Karpas-422 (cell line): ENCODE measurements around the gene CDK5R2. TPM values are rescaled to one million over a fixed set of nuclear protein-coding genes. Genes with fewer than 3 reads are reported as not detected.

Experiments
- DNase-seq: peaks from one replicate; pipeline ENCODE4 v3.0.0-alpha.2; 2015
- H2AFZ ChIP-seq: fragments of 200-600 bp; sonication (generic); 2 replicates; pipeline ENCODE4 v1.6.1; 2014; ENCODE audit warnings: antibody characterized with exemption, low read length, mixed read lengths
- H3K27ac ChIP-seq: fragments of 200-600 bp; sonication (generic); 2 replicates; pipeline ENCODE4 v1.5.1; 2014; ENCODE audit warnings: mild to moderate bottlenecking, low read length, moderate library complexity
- H3K27me3 ChIP-seq: fragments of 200-600 bp; sonication (generic); 2 replicates; pipeline ENCODE4 v1.6.1; 2014; ENCODE audit warnings: low read length, mixed read lengths
- H3K36me3 ChIP-seq: fragments of 200-600 bp; sonication (generic); 2 replicates; pipeline ENCODE4 v1.6.1; 2014; ENCODE audit warnings: low read length, mixed read lengths; ENCODE audit not compliant: insufficient read depth
- H3K4me1 ChIP-seq: fragments of 200-600 bp; sonication (generic); 2 replicates; pipeline ENCODE4 v1.6.1; 2014; ENCODE audit warnings: mild to moderate bottlenecking, low read length, mixed read lengths
- H3K4me2 ChIP-seq: fragments of 200-600 bp; sonication (generic); 2 replicates; pipeline ENCODE4 v1.6.1; 2014; ENCODE audit warnings: low read length, low read depth, mild to moderate bottlenecking; ENCODE audit not compliant: poor library complexity, severe bottlenecking
- H3K4me3 ChIP-seq: fragments of 200-600 bp; sonication (generic); 2 replicates; pipeline ENCODE4 v1.5.1; 2014; ENCODE audit warnings: mild to moderate bottlenecking, antibody characterized with exemption, low read length, mixed read lengths
- H3K79me2 ChIP-seq: fragments of 200-600 bp; sonication (generic); 2 replicates; pipeline ENCODE4 v1.6.1; 2014; ENCODE audit warnings: mild to moderate bottlenecking, low read length, mixed read lengths
- H3K9ac ChIP-seq: fragments of 200-600 bp; sonication (generic); 2 replicates; pipeline ENCODE4 v1.6.0; 2014; ENCODE audit warnings: low read length
- H3K9me2 ChIP-seq: fragments of 200-600 bp; sonication (generic), shearing (Covaris generic); replicated peaks from 2 replicates; pipeline ENCODE4 v1.6.0; 2014; ENCODE audit warnings: mild to moderate bottlenecking, low read length, moderate library complexity; ENCODE audit not compliant: insufficient read depth
- H3K9me3 ChIP-seq: fragments of 300-700, 200-600 bp; sonication (generic); 2 replicates; pipeline ENCODE4 v1.6.1; 2014; ENCODE audit warnings: low read length, mixed read lengths
- H4K20me1 ChIP-seq: fragments of 200-600 bp; sonication (generic); 2 replicates; pipeline ENCODE4 v1.6.1; 2014; ENCODE audit warnings: mild to moderate bottlenecking, antibody characterized with exemption, low read length, low read depth; ENCODE audit not compliant: insufficient read depth
- total RNA-seq: library from RNA; depleted of rRNA; stranded (reverse); fragments of >200 nt; shearing (Covaris generic); gene quantifications from 2 replicates; pipeline ENCODE4 v1.2.3, GENCODE V29; 2014; ENCODE audit warnings: low replicate concordance

The CDK5R2 gene
- total RNA-seq, 1 experiment from 2014 or later: not detected

DNA sequence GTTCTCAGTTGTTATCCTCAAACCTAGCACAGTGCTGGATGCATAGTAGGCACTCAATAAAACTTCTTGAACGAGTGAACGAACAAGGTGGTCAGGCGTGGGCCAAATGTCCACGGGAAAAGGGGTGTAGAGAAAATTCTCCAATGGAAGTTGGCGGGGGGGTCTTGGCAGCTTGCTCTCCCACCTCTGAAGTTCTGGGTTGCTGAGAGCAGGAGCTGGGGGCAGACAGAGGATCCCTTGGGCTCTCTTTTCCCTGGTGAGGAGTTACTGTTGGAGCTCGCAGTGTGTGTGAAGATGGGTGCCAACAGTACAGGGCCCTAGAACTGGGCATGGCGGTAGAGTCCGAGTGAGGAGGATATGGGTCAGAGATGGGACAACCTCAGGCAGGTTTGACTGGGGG lies 36.1 kb downstream of the CDK5R2 start:
- Histone ChIP-seq H2AFZ (no peak overlapping the region), H3K36me3 (no peaks in the 10 kb centered on the region), H3K9me3 (no peaks in the 10 kb centered on the region), H3K4me3 (no peak overlapping the region), H3K9ac (no peak overlapping the region), H3K27ac (no peak overlapping the region), H3K27me3 (no peaks in the 10 kb centered on the region), H3K79me2 (no peaks in the 10 kb centered on the region), H3K9me2 (no peaks in the 10 kb centered on the region), H4K20me1 (no peaks in the 10 kb centered on the region), H3K4me2 (no peak overlapping the region), H3K4me1 (no peaks in the 10 kb centered on the region)
- DNase-seq: no peak

GRCh38 chr2:218995972-218996711 lies 36.7 kb downstream of the CDK5R2 start:
- Histone ChIP-seq H3K27ac (no peak overlapping the region), H2AFZ (no peak overlapping the region), H3K9me3 (no peaks in the 10 kb centered on the region), H4K20me1 (no peaks in the 10 kb centered on the region), H3K36me3 (no peaks in the 10 kb centered on the region), H3K4me3 (no peak overlapping the region), H3K9ac (no peak overlapping the region), H3K4me2 (peak overlapping the region; percentile 10), H3K27me3 (no peaks in the 10 kb centered on the region), H3K9me2 (no peaks in the 10 kb centered on the region), H3K79me2 (no peaks in the 10 kb centered on the region), H3K4me1 (no peaks in the 10 kb centered on the region)
- DNase-seq: peak; percentile 93

DNA sequence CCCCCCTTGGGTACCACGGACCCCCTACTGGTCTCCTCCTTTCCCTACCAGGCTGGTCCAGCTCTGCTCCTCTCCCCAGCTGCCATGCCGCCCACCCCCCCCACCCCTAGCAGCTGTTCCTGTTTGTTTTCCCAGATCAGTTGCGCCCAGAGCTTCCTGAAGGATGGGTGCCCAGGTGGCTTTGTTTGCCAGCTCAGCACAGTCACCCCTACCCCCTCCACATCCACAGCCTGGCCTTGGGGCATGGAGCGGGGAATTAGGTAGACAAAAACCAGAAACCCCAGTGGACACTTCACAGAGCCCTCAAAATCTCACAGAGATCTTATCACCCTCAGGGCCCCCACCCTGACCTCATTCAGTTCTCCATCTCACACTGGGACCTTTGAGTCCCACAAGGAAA lies 37.5 kb downstream of the CDK5R2 start:
- Histone ChIP-seq H3K9ac (no peak overlapping the region), H3K36me3 (no peaks in the 10 kb centered on the region), H3K4me2 (no peak overlapping the region), H3K4me3 (no peak overlapping the region), H2AFZ (no peak overlapping the region), H3K9me3 (no peaks in the 10 kb centered on the region), H3K4me1 (no peaks in the 10 kb centered on the region), H3K27me3 (no peaks in the 10 kb centered on the region), H4K20me1 (no peaks in the 10 kb centered on the region), H3K79me2 (no peaks in the 10 kb centered on the region), H3K9me2 (no peaks in the 10 kb centered on the region), H3K27ac (no peak overlapping the region)
- DNase-seq: no peak

DNA sequence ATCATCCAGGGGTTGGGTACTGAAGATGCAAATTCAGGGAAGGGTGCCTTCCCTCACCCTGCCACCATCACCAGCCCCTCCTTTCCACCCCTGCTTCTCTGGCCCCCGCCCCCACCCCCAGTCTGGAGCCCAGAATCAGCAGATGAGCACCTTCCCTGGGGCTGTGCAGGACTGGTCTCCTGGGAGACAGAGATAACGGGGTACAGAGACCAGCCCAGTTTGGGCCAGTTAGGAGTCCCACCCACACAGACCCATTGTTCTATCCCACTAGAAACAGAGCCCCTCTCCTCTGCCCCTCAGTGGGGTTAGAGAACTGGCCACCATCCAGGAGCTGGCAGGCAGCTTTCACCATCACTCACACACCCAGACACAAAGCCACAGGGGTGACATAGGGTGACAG lies 38.3 kb downstream of the CDK5R2 start:
- no peak for DNase-seq
- H2AFZ ChIP-seq: no peak overlapping the region
- H3K27me3 ChIP-seq: no peaks in the 10 kb centered on the region

GRCh38 chr2:218998414-218999002 lies 39.0 kb downstream of the CDK5R2 start:
- no peaks in the 10 kb centered on the region for H3K9me3 ChIP-seq
- H4K20me1 ChIP-seq: no peaks in the 10 kb centered on the region
- no peaks in the 10 kb centered on the region for H3K79me2 ChIP-seq
- no peaks in the 10 kb centered on the region for H3K9me2 ChIP-seq
- H2AFZ ChIP-seq: no peak overlapping the region
- H3K36me3 ChIP-seq: no peaks in the 10 kb centered on the region
- no peak overlapping the region for H3K4me2 ChIP-seq
- no peak for DNase-seq
- H3K9ac ChIP-seq: no peak overlapping the region
- no peak overlapping the region for H3K4me3 ChIP-seq
- no peak overlapping the region for H3K27ac ChIP-seq
- H3K27me3 ChIP-seq: no peaks in the 10 kb centered on the region
- H3K4me1 ChIP-seq: no peaks in the 10 kb centered on the region

More for the DNA sequence above, 38.3 kb downstream of the CDK5R2 start:
- Histone ChIP-seq H3K9ac (no peak overlapping the region), H3K27ac (no peak overlapping the region), H4K20me1 (no peaks in the 10 kb centered on the region), H3K9me2 (no peaks in the 10 kb centered on the region), H3K4me1 (no peaks in the 10 kb centered on the region), H3K79me2 (no peaks in the 10 kb centered on the region), H3K4me3 (no peak overlapping the region), H3K36me3 (no peaks in the 10 kb centered on the region), H3K4me2 (no peak overlapping the region), H3K9me3 (no peaks in the 10 kb centered on the region)

DNA sequence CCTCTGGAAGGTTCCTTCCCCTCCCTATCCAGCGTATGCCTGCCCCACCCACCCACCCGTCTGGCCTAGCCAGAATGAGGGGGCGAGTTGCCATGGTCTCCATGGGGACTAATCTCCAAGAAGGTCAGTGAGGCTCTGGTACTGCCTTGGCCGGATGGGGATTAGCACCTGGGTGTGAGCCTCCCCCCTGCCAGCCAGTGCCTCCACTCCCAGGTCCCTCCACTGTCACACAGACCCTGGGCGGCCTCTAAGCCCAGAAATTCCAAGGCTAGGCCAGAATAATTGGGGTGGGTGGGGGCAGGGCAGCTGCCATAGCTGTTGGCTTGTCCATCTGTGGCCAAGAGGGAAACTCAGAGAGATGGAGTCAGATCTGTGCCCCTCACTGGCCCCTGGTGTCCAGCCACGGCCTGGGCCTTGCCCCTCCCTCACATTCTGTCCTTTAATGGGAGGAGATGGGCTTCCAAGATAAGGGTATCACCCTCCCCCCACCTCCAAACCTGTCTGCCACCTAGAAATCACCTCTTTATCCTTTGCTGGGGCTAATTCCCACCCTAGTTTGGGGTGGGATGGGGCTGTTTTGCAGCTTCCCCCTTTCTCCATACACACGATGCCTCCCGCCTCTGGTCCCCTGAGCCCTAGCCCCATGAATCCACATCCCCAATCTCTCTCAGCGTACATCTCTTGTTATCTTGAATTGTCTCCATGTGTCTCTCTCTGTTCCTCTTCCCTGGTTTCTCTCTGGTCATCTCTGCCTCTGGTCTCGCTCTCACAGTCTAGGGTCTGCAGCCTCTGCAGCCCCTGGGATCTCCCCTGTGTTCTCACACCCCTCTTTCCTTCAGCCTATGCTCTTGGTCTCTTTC lies 39.8 kb downstream of the CDK5R2 start:
- no peaks in the 10 kb centered on the region for H3K79me2 ChIP-seq
- H4K20me1 ChIP-seq: no peaks in the 10 kb centered on the region
- H3K9me3 ChIP-seq: no peaks in the 10 kb centered on the region
- no peaks in the 10 kb centered on the region for H3K4me1 ChIP-seq
- DNase-seq: no peak
- no peak overlapping the region for H3K9ac ChIP-seq
- no peaks in the 10 kb centered on the region for H3K27me3 ChIP-seq
- H2AFZ ChIP-seq: no peak overlapping the region
- H3K36me3 ChIP-seq: no peaks in the 10 kb centered on the region
- no peak overlapping the region for H3K4me3 ChIP-seq
- no peak overlapping the region for H3K4me2 ChIP-seq
- no peaks in the 10 kb centered on the region for H3K9me2 ChIP-seq
- no peak overlapping the region for H3K27ac ChIP-seq

- H3K4me2 ChIP-seq: no peak overlapping the region
- H3K27me3 ChIP-seq: no peaks in the 10 kb centered on the region
- no peak for DNase-seq
Observed at GRCh38 chr2:218999881-219000568, 40.6 kb downstream of the CDK5R2 start.

DNA sequence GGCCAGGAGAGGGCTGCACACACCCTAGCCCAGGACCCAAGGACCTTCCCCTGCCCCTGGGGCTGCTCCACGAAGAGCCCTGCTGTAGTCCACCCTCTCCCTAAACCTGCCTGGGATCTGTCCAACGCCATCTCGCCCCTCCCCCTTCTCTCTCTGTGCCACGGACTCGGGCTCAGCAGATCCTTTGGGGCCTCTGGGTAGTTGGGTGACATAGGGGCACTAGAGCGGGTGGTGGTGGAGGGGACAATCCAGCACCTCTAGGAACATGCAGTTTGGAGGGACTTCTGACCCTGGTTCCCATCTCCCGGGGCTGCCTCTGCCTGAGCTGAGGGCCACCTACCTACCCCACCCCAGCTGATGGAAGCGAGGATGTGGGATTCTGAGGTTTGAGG lies 41.1 kb downstream of the CDK5R2 start:
- Histone ChIP-seq H3K27me3 (no peaks in the 10 kb centered on the region), H3K4me2 (no peak overlapping the region), H3K9me2 (no peaks in the 10 kb centered on the region), H3K9me3 (no peaks in the 10 kb centered on the region), H3K9ac (no peak overlapping the region), H3K79me2 (no peaks in the 10 kb centered on the region), H4K20me1 (no peaks in the 10 kb centered on the region), H3K27ac (no peak overlapping the region), H3K4me1 (no peaks in the 10 kb centered on the region), H3K4me3 (no peak overlapping the region), H2AFZ (no peak overlapping the region), H3K36me3 (no peaks in the 10 kb centered on the region)
- DNase-seq: no peak

More at GRCh38 chr2:218999881-219000568, 40.6 kb downstream of the CDK5R2 start:
- Histone ChIP-seq H3K9me2 (no peaks in the 10 kb centered on the region), H3K9me3 (no peaks in the 10 kb centered on the region), H3K27ac (no peak overlapping the region), H3K4me3 (no peak overlapping the region), H3K9ac (no peak overlapping the region), H3K4me1 (no peaks in the 10 kb centered on the region), H2AFZ (no peak overlapping the region), H3K36me3 (no peaks in the 10 kb centered on the region), H3K79me2 (no peaks in the 10 kb centered on the region), H4K20me1 (no peaks in the 10 kb centered on the region)
